A549 (cell line): Measurements from ENCODE around the gene KIAA1755. TPM values are rescaled to one million over a fixed set of nuclear protein-coding genes. Genes with fewer than 3 reads are reported as not detected.

Source experiments
- ATAC-seq, 2 experiments: fragments of 200-7000 bp in 1 of 2; fragments of >200 bp in 1 of 2; cut with Nextera tagmentation in 1 of 2; cut with Tn5 transposase in 1 of 2; 3 replicates each; pipeline versions ENCODE4 v1.8.0 to v1.9.1; 2018 to 2020; ENCODE audit warnings: mild to moderate bottlenecking in 1 of 2, moderate library complexity in 1 of 2
- CTCF ChIA-PET: fragments of 300-600 bp; sonication (Branson Sonifier 250); formaldehyde crosslinking; extraction: SDS; loops from one replicate; lab custom pipeline; 2021; ENCODE audit warnings: antibody characterized with exemption, inconsistent platforms; lab: Yijun Ruan, JAX
- POLR2A ChIA-PET: fragments of 350-600 bp; formaldehyde crosslinking; extraction: SDS; loops from one replicate; lab custom pipeline; 2021; ENCODE audit warnings: antibody characterized with exemption, inconsistent platforms; lab: Yijun Ruan, JAX
- DNase-seq, 2 experiments: peaks; one replicate each; pipeline versions ENCODE4 v3.0.0 to v3.0.0-alpha.2; 2011 to 2016; ENCODE audit warnings: low read depth in 1 of 2, low spot score in 1 of 2
- FAIRE-seq: peaks from 2 replicates; lab custom pipeline; 2011; peaks lifted over from hg19 to GRCh38; lab: Jason Lieb, UNC
- H3K27ac ChIP-seq, 2 experiments: fragments of >200 bp; sonication (Bioruptor Twin); formaldehyde crosslinking; 3 replicates each; pipeline ENCODE4 v1.5.1; 2016 to 2017
- H3K4me1 ChIP-seq: fragments of >200 bp; sonication (Bioruptor Twin); formaldehyde crosslinking; 3 replicates; pipeline ENCODE4 v1.6.1; 2016
- H3K4me2 ChIP-seq: fragments of >200 bp; sonication (Bioruptor Twin); formaldehyde crosslinking; 3 replicates; pipeline ENCODE4 v1.6.1; 2016
- H3K4me3 ChIP-seq: fragments of >200 bp; sonication (Bioruptor Twin); formaldehyde crosslinking; 3 replicates; pipeline ENCODE4 v1.5.1; 2016
- H3K9me3 ChIP-seq: fragments of >200 bp; sonication (Bioruptor Twin); formaldehyde crosslinking; 3 replicates; pipeline ENCODE4 v1.6.1; 2016
- CBX8 ChIP-seq: fragments of 200-600 bp; sonication (generic); IDR thresholded peaks from 2 replicates; pipeline ENCODE4 v1.6.1; 2016
- E2F6 ChIP-seq: IDR thresholded peaks from 2 replicates; pipeline ENCODE4 v1.6.1; 2012; ENCODE audit warnings: low read depth, borderline replicate concordance
- EP300 ChIP-seq, 2 experiments: fragments of >200 bp; sonication (Bioruptor Twin); formaldehyde crosslinking; IDR thresholded peaks; 2 replicates in 1 of 2; 3 replicates in 1 of 2; pipeline ENCODE4 v1.6.1; 2016 to 2017
- ESRRA ChIP-seq: fragments of 150-350 bp; IDR thresholded peaks from 2 replicates; pipeline ENCODE4 v1.6.1; 2014; ENCODE audit warnings: mild to moderate bottlenecking, low read length, borderline replicate concordance
- FOSL2 ChIP-seq, 2 experiments: fragments of 450-650 bp in 1 of 2; fragments of >200 bp in 1 of 2; sonication (Bioruptor Twin) in 1 of 2; formaldehyde crosslinking; IDR thresholded peaks; 2 replicates each; pipeline versions ENCODE4 v1.5.0 to v1.6.1; 2016 to 2020; ENCODE audit warnings: mild to moderate bottlenecking in 1 of 2, moderate library complexity in 1 of 2
- GATA3 ChIP-seq: IDR thresholded peaks from 2 replicates; pipeline ENCODE4 v1.6.1; 2012; ENCODE audit warnings: borderline replicate concordance
- HDAC2 ChIP-seq: fragments of 200-600 bp; sonication (generic); IDR thresholded peaks from 2 replicates; pipeline ENCODE4 v1.6.1; 2016
- HMGXB4 ChIP-seq: fragments of 250-450 bp; sonication (Bioruptor Pico); IDR thresholded peaks from 2 replicates; pipeline ENCODE4 v1.5.0; 2021; ENCODE audit warnings: mild to moderate bottlenecking, moderate library complexity, borderline replicate concordance
- HOXA7 ChIP-seq: fragments of 250-450 bp; sonication (Bioruptor Pico); IDR thresholded peaks from 2 replicates; pipeline ENCODE4 v1.5.0; 2020; ENCODE audit warnings: mild to moderate bottlenecking, moderate library complexity
- HOXB13 ChIP-seq: fragments of 250-450 bp; sonication (Bioruptor Pico); IDR thresholded peaks from 2 replicates; pipeline ENCODE4 v1.5.0; 2020; ENCODE audit warnings: low read depth, mild to moderate bottlenecking, moderate library complexity
- HOXB5 ChIP-seq: fragments of 250-450 bp; sonication (Bioruptor Pico); IDR thresholded peaks from 2 replicates; pipeline ENCODE4 v1.5.0; 2020; ENCODE audit warnings: mild to moderate bottlenecking, moderate library complexity
- KDM5A ChIP-seq: fragments of 200-600 bp; sonication (generic); IDR thresholded peaks from 2 replicates; pipeline ENCODE4 v1.6.1; 2016; ENCODE audit warnings: antibody characterized with exemption, mild to moderate bottlenecking
- MAX ChIP-seq: IDR thresholded peaks from 2 replicates; pipeline ENCODE4 v1.6.1; 2012
- PBX3 ChIP-seq: IDR thresholded peaks from 2 replicates; pipeline ENCODE4 v1.6.1; 2012
- POLR2AphosphoS2 ChIP-seq: conservative IDR thresholded peaks from 2 replicates; pipeline ENCODE4 v1.6.1; 2012; ENCODE audit warnings: low read length, improper control_type of control experiment, inconsistent platforms
- RAD21 ChIP-seq, 2 experiments: fragments of >200 bp in 1 of 2; sonication (Bioruptor Twin) in 1 of 2; formaldehyde crosslinking in 1 of 2; IDR thresholded peaks in 1 of 2; conservative IDR thresholded peaks in 1 of 2; 2 replicates in 1 of 2; 3 replicates in 1 of 2; pipeline ENCODE4 v1.6.1; 2012 to 2018; ENCODE audit warnings: inconsistent platforms in 1 of 2
- TFCP2L1 ChIP-seq: fragments of 250-450 bp; sonication (Bioruptor Pico); IDR thresholded peaks from 2 replicates; pipeline ENCODE4 v1.5.0; 2021; ENCODE audit warnings: mild to moderate bottlenecking
- TP53 ChIP-seq: fragments of 250-450 bp; sonication (Bioruptor Pico); IDR thresholded peaks from 2 replicates; pipeline ENCODE4 v1.5.0; 2021; ENCODE audit warnings: mild to moderate bottlenecking, moderate library complexity
- ZNF302 ChIP-seq: fragments of 250-450 bp; sonication (Bioruptor Pico); IDR thresholded peaks from 2 replicates; pipeline ENCODE4 v1.9.0; 2021; ENCODE audit warnings: inconsistent platforms, mild to moderate bottlenecking, moderate library complexity
- ZSCAN20 ChIP-seq: fragments of 250-450 bp; sonication (Bioruptor Pico); IDR thresholded peaks from 2 replicates; pipeline ENCODE4 v1.8.0; 2022; ENCODE audit warnings: mild to moderate bottlenecking, moderate library complexity
- WGBS: methylation state at CpG from one replicate; pipeline ENCODE4 v1.1.6; 2017; ENCODE audit errors: missing lambda C conversion rate; 5-methylcytosine and 5-hydroxymethylcytosine counted together
- polyA plus RNA-seq, 4 experiments: library from polyadenylated mRNA; depleted of rRNA in 3 of 4; stranded (reverse); fragments of >200 nt; fragmentation: RNase III in 1 of 4; extraction: RNeasy Plus Mini Kit Qiagen cat#74134 plus additional on column Dnase treatment in 1 of 4; gene quantifications; 2 replicates in 3 of 4; 3 replicates in 1 of 4; pipeline ENCODE4 v1.2.3, GENCODE V29; 2011 to 2017
- TF ChIP-seq, protein P1 (sequence below): fragments of 250-450 bp; sonication (Bioruptor Pico); IDR thresholded peaks from 2 replicates; pipeline ENCODE4 v1.5.0; 2020; ENCODE audit warnings: low read depth, mild to moderate bottlenecking, moderate library complexity
- TF ChIP-seq, protein P2 (sequence below): fragments of 200-600 bp; sonication (generic); IDR thresholded peaks from 2 replicates; pipeline ENCODE4 v1.6.1; 2016; ENCODE audit warnings: antibody characterized with exemption, mild to moderate bottlenecking, moderate library complexity
- TF ChIP-seq, protein P3 (sequence below): fragments of >200 bp; sonication (Bioruptor Twin); formaldehyde crosslinking; IDR thresholded peaks from 3 replicates; pipeline ENCODE4 v1.5.1; 2016

The KIAA1755 gene
- polyA plus RNA-seq, 2 of the 4 experiments (the other 2 are of a cell fraction), result 0.04 to 0.21 TPM

DNA sequence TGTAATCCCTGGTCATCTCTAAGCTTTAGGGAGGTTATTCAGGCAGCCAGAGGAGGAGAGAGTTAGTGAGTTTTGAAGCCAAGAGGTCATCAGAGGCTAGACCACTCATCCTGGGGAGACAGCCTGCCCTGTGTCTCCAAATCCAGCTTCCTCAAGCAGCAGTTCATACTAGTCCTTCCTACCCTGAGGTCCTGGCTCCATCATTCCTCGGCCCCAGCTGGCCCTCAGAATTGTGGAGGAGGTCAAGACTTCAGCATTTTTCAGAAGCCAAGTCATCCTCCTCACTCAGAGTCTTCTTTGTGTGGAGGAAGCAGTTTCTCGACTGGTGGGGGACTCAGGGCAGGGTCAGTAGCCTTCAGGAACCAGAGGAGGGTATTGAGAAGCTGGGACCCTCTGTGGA, 12.4 kb upstream of the KIAA1755 start:
- H3K9me3 ChIP-seq, result 0 out of 3 replicates have a peak, but pooled peaks cover 3% of the 10 kb centered on the region
- ChIA-PET CTCF (interaction anchor here (0.9 to 2.7 kb wide), 7 partner anchors 10 to 371 kb away, joined by 3 to 10 read pairs (median 4); no protein-coding TSS in a partner anchor), POLR2A (no interaction called here)
- H3K4me2 ChIP-seq, result no peak overlapping the region
- WGBS, result 25% methylated on average over 2 of the region's 2 CpGs
- DNase-seq, result no peak
- H3K4me1 ChIP-seq, result peaks cover 12% of the 10 kb centered on the region
- ATAC-seq, result no peak
- FAIRE-seq, result no peak
- H3K4me3 ChIP-seq, result no peak overlapping the region
- TF ChIP-seq, protein P1, sequence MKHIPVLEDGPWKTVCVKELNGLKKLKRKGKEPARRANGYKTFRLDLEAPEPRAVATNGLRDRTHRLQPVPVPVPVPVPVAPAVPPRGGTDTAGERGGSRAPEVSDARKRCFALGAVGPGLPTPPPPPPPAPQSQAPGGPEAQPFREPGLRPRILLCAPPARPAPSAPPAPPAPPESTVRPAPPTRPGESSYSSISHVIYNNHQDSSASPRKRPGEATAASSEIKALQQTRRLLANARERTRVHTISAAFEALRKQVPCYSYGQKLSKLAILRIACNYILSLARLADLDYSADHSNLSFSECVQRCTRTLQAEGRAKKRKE (CRISPR knock-in tag), result no peak
- TF ChIP-seq FOSL2 (IDR thresholded peaks at IDR 0.05), result no peak
- TF ChIP-seq FOSL2 (CRISPR knock-in tag; IDR thresholded peaks at IDR 0.05), result no peak
- no peak for TF ChIP-seq HDAC2
- TF ChIP-seq ESRRA, result no peak
- TF ChIP-seq ZSCAN20, result no peak
- TF ChIP-seq HMGXB4, result no peak
- no peak for TF ChIP-seq MAX
- no peak for TF ChIP-seq TFCP2L1 (CRISPR knock-in tag)
- no peak for TF ChIP-seq KDM5A
- TF ChIP-seq HOXB13 (CRISPR knock-in tag), result no peak
- no peak for TF ChIP-seq HOXA7
- TF ChIP-seq, protein P2, sequence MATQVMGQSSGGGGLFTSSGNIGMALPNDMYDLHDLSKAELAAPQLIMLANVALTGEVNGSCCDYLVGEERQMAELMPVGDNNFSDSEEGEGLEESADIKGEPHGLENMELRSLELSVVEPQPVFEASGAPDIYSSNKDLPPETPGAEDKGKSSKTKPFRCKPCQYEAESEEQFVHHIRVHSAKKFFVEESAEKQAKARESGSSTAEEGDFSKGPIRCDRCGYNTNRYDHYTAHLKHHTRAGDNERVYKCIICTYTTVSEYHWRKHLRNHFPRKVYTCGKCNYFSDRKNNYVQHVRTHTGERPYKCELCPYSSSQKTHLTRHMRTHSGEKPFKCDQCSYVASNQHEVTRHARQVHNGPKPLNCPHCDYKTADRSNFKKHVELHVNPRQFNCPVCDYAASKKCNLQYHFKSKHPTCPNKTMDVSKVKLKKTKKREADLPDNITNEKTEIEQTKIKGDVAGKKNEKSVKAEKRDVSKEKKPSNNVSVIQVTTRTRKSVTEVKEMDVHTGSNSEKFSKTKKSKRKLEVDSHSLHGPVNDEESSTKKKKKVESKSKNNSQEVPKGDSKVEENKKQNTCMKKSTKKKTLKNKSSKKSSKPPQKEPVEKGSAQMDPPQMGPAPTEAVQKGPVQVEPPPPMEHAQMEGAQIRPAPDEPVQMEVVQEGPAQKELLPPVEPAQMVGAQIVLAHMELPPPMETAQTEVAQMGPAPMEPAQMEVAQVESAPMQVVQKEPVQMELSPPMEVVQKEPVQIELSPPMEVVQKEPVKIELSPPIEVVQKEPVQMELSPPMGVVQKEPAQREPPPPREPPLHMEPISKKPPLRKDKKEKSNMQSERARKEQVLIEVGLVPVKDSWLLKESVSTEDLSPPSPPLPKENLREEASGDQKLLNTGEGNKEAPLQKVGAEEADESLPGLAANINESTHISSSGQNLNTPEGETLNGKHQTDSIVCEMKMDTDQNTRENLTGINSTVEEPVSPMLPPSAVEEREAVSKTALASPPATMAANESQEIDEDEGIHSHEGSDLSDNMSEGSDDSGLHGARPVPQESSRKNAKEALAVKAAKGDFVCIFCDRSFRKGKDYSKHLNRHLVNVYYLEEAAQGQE, result no peak
- TF ChIP-seq, protein P3, sequence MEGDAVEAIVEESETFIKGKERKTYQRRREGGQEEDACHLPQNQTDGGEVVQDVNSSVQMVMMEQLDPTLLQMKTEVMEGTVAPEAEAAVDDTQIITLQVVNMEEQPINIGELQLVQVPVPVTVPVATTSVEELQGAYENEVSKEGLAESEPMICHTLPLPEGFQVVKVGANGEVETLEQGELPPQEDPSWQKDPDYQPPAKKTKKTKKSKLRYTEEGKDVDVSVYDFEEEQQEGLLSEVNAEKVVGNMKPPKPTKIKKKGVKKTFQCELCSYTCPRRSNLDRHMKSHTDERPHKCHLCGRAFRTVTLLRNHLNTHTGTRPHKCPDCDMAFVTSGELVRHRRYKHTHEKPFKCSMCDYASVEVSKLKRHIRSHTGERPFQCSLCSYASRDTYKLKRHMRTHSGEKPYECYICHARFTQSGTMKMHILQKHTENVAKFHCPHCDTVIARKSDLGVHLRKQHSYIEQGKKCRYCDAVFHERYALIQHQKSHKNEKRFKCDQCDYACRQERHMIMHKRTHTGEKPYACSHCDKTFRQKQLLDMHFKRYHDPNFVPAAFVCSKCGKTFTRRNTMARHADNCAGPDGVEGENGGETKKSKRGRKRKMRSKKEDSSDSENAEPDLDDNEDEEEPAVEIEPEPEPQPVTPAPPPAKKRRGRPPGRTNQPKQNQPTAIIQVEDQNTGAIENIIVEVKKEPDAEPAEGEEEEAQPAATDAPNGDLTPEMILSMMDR, result no peak
- TF ChIP-seq HOXB5, result no peak
- no peak overlapping the region for H3K27ac ChIP-seq

GRCh38 chr20:38272398-38272797, 11.9 kb upstream of the KIAA1755 start:
- FAIRE-seq (no peak), DNase-seq (no peak), ATAC-seq (no peak)
- peaks cover 12% of the 10 kb centered on the region for H3K4me1 ChIP-seq
- 0 out of 3 replicates have a peak, but pooled peaks cover 3% of the 10 kb centered on the region for H3K9me3 ChIP-seq
- 31% methylated on average over 2 of the region's 2 CpGs for whole genome bisulfite sequencing
- no peak overlapping the region for H3K4me2 ChIP-seq
- CTCF ChIA-PET, result interaction anchor here (0.7 to 2.7 kb wide), 11 partner anchors 10 to 370 kb away, joined by 3 to 10 read pairs (median 3); partner anchors contain the start of gene BPI
- H3K4me3 ChIP-seq, result no peak overlapping the region
- no peak overlapping the region for H3K27ac ChIP-seq
- POLR2A ChIA-PET, result no interaction called here
- TF ChIP-seq ZNF302, result no peak
- no peak for TF ChIP-seq KDM5A
- TF ChIP-seq, protein P2, result no peak
- TF ChIP-seq CBX8, result no peak
- no peak for TF ChIP-seq TP53 (CRISPR knock-in tag)
- TF ChIP-seq RAD21 (conservative IDR thresholded peaks at IDR 0.05 in 1 of 2, IDR thresholded peaks at IDR 0.05 in 1 of 2), result no peak
- TF ChIP-seq POLR2AphosphoS2, result no peak
- TF ChIP-seq GATA3, result no peak
- TF ChIP-seq HOXB5, result no peak
- no peak for TF ChIP-seq EP300 (IDR thresholded peaks at IDR 0.05)
- no peak for TF ChIP-seq E2F6
- TF ChIP-seq PBX3, result no peak
